OCI-LY3 (cell line): ENCODE measurements around the gene ADAM10.

ENCODE experiments used
- H2AFZ ChIP-seq: fragments of 200-600, 300-600 bp; shearing (Covaris generic); 2 replicates; pipeline ENCODE4 v1.6.0; 2014; ENCODE audit warnings: antibody characterized with exemption, low read depth, low read length
- H3K27ac ChIP-seq: fragments of 200-600, 300-600 bp; sonication (generic); 2 replicates; pipeline ENCODE4 v1.5.1; 2014; ENCODE audit warnings: mild to moderate bottlenecking, low read length, moderate library complexity, mixed read lengths
- H3K27me3 ChIP-seq: fragments of 200-600, 300-600 bp; sonication (generic); 2 replicates; pipeline ENCODE4 v1.6.1; 2014; ENCODE audit warnings: low read depth, low read length, mixed read lengths
- H3K36me3 ChIP-seq: fragments of 200-600, 300-600 bp; sonication (generic); replicated peaks from 2 replicates; pipeline ENCODE3; 2014; ENCODE audit warnings: low read depth, low read length, mixed read lengths
- H3K4me1 ChIP-seq: fragments of 300-600, 200-600 bp; sonication (generic); 2 replicates; pipeline ENCODE4 v1.6.1; 2014; ENCODE audit warnings: low read length, mixed read lengths
- H3K4me2 ChIP-seq: fragments of 200-600, 300-600 bp; sonication (generic); 2 replicates; pipeline ENCODE4 v1.6.1; 2014; ENCODE audit warnings: low read length, mixed read lengths
- H3K4me3 ChIP-seq: fragments of 300-600, 200-600 bp; sonication (generic); 2 replicates; pipeline ENCODE4 v1.5.1; 2014; ENCODE audit warnings: antibody characterized with exemption, mild to moderate bottlenecking, low read length, moderate library complexity
- H3K79me2 ChIP-seq: fragments of 300-600, 200-600 bp; shearing (Covaris generic); 2 replicates; pipeline ENCODE4 v1.6.1; 2014; ENCODE audit warnings: mild to moderate bottlenecking, low read length, mixed read lengths
- H3K9ac ChIP-seq: fragments of 300-600, 200-600 bp; shearing (Covaris generic); 2 replicates; pipeline ENCODE4 v1.6.0; 2014; ENCODE audit warnings: mild to moderate bottlenecking, low read length, moderate library complexity
- H3K9me3 ChIP-seq: fragments of 200-600, 300-600 bp; shearing (Covaris generic); 2 replicates; pipeline ENCODE4 v1.6.1; 2014; ENCODE audit warnings: low read length, mixed read lengths; ENCODE audit not compliant: insufficient read depth
- H4K20me1 ChIP-seq: fragments of 200-600, 300-600 bp; sonication (generic); 2 replicates; pipeline ENCODE4 v1.6.1; 2016; ENCODE audit warnings: low read length, mixed read lengths; ENCODE audit not compliant: insufficient read depth
- EZH2phosphoT487 ChIP-seq: fragments of 200-600 bp; shearing (Covaris generic); IDR thresholded peaks from 2 replicates; pipeline ENCODE4 v1.6.1; 2018; ENCODE audit warnings: antibody characterized with exemption, mixed run types, low read depth
- TF ChIP-seq, protein P1 (sequence below): fragments of 200-600, 300-600 bp; sonication (generic); IDR thresholded peaks from 2 replicates; pipeline ENCODE4 v1.5.1; 2014; ENCODE audit warnings: antibody characterized with exemption, low read length, low read depth

ADAM10 gene

DNA sequence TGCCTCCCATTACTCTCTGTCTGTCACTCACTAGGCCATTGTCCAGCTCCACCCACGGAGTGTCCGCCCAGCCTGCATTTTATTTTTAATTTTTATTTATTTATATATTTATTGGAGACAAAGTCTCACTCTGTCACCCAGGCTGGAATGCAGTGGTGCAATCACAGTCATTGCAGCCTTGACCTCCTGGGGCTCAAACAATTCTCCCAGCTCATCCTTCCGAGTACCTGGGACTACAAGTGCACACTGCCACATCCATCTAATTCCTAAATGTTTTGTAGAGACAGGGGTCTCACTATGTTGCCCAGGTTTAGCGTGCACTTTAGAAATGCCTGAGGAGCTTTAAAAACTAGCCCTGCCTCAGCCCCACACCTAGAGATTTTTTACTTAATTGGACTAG, 176.2 kb downstream of the ADAM10 start:
- H3K9ac ChIP-seq = no peak overlapping the region
- no peak overlapping the region for H3K27ac ChIP-seq
- H2AFZ ChIP-seq = no peak overlapping the region
- no peak overlapping the region for H3K4me3 ChIP-seq
- H3K36me3 ChIP-seq = no peaks in the 10 kb centered on the region
- no peaks in the 10 kb centered on the region for H3K9me3 ChIP-seq
- H3K27me3 ChIP-seq = no peaks in the 10 kb centered on the region
- no peak overlapping the region for H3K4me2 ChIP-seq
- H3K4me1 ChIP-seq = no peaks in the 10 kb centered on the region
- H3K79me2 ChIP-seq = no peaks in the 10 kb centered on the region
- H4K20me1 ChIP-seq = no peaks in the 10 kb centered on the region
- no peak for TF ChIP-seq EZH2phosphoT487
- TF ChIP-seq, protein P1, sequence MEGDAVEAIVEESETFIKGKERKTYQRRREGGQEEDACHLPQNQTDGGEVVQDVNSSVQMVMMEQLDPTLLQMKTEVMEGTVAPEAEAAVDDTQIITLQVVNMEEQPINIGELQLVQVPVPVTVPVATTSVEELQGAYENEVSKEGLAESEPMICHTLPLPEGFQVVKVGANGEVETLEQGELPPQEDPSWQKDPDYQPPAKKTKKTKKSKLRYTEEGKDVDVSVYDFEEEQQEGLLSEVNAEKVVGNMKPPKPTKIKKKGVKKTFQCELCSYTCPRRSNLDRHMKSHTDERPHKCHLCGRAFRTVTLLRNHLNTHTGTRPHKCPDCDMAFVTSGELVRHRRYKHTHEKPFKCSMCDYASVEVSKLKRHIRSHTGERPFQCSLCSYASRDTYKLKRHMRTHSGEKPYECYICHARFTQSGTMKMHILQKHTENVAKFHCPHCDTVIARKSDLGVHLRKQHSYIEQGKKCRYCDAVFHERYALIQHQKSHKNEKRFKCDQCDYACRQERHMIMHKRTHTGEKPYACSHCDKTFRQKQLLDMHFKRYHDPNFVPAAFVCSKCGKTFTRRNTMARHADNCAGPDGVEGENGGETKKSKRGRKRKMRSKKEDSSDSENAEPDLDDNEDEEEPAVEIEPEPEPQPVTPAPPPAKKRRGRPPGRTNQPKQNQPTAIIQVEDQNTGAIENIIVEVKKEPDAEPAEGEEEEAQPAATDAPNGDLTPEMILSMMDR = no peak

DNA sequence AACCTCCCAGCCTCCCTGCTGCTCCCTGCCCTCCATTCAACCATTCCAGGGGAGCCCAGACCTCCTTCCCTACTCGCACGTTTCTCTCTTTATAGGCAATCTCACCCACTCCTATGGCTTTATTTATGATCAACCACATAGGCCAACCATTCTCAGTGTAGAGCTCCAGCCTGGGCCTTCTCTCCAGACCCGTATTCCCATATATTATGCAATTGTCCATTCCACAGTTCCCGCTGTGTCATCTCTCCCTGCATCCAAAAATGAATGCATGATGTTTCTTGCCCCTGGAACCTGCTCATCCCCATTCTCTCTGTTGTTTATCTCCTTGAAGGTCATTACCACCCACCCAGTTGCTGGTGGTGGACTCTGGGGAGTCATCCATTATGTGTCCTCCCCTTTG, 177.0 kb downstream of the ADAM10 start:
- no peak for TF ChIP-seq EZH2phosphoT487
- TF ChIP-seq, protein P1 = no peak
- Histone ChIP-seq H3K79me2 (no peaks in the 10 kb centered on the region), H3K4me3 (no peak overlapping the region), H3K9ac (no peak overlapping the region), H3K27me3 (no peaks in the 10 kb centered on the region), H3K36me3 (no peaks in the 10 kb centered on the region), H3K4me1 (no peaks in the 10 kb centered on the region), H3K27ac (no peak overlapping the region), H4K20me1 (no peaks in the 10 kb centered on the region), H2AFZ (no peak overlapping the region), H3K4me2 (no peak overlapping the region), H3K9me3 (no peaks in the 10 kb centered on the region)

DNA sequence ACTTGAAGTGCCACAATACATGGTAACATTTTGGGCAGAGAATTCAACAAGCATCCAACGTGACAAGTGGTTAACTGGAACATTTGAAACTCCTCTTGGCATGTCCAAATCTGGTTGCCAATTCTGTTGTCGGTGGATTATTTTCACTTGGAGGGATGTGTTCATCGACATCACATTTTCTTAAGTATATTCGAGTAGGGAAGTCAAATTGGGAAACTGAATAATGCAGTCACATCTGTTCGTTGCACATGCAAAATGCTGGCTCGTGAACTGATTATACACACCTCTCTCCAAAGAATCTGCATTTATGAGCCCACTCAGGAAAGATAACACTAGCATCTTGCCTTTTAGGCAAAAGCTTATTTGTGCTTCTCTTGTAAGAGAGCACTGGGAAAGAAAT, 178.0 kb downstream of the ADAM10 start:
- Histone ChIP-seq H3K9me3 (no peaks in the 10 kb centered on the region), H3K4me3 (no peak overlapping the region), H2AFZ (no peak overlapping the region), H3K4me1 (no peaks in the 10 kb centered on the region), H4K20me1 (no peaks in the 10 kb centered on the region), H3K4me2 (no peak overlapping the region), H3K36me3 (no peaks in the 10 kb centered on the region), H3K27me3 (no peaks in the 10 kb centered on the region), H3K9ac (no peak overlapping the region), H3K27ac (no peak overlapping the region), H3K79me2 (no peaks in the 10 kb centered on the region)
- TF ChIP-seq EZH2phosphoT487 = no peak
- TF ChIP-seq, protein P1 = no peak

DNA sequence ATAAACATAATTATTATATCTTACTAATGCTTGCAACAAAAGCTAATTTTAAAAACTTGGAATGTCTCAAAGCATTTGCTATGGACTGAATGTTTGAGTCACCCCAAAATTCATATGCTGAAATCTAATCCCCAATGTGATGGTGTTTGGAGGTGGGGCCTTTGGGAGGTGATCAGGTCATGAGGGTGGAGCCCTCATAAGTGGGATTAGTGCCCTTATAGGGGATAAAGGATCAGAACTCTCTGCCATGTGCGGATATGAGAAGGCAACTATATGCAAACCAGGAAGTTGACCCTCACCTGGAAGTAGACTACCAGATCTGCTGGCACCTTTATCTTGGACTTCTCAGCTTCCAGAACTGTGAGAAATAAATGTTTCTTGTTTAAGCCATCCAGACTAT, 180.1 kb downstream of the ADAM10 start:
- no peak overlapping the region for H3K9ac ChIP-seq
- H3K36me3 ChIP-seq = no peaks in the 10 kb centered on the region
- no peak overlapping the region for H3K4me3 ChIP-seq
- H3K4me2 ChIP-seq = no peak overlapping the region
- H3K4me1 ChIP-seq = no peaks in the 10 kb centered on the region
- H3K27ac ChIP-seq = no peak overlapping the region
- H4K20me1 ChIP-seq = no peaks in the 10 kb centered on the region
- no peak overlapping the region for H2AFZ ChIP-seq
- TF ChIP-seq, protein P1 = no peak
- no peak for TF ChIP-seq EZH2phosphoT487
- no peaks in the 10 kb centered on the region for H3K9me3 ChIP-seq
- no peaks in the 10 kb centered on the region for H3K79me2 ChIP-seq
- no peaks in the 10 kb centered on the region for H3K27me3 ChIP-seq
